NCI-H1417 treated with DMSO at 0.1 percent for 48 hours (cell line): ENCODE data around the gene POLR1B.
A peak's percentile ranks its signal among the peaks of the same experiment; 100 is the strongest.
"Not testable (repeated sequence)": the region's sequence is repeated elsewhere in the genome, so short reads cannot be mapped to it uniquely, and the experiment has no call there.

Experiments used
- DNase-seq: peaks from one replicate; lab custom pipeline; 2025; lab: John Stamatoyannopoulos, UW

Gene POLR1B

DNA sequence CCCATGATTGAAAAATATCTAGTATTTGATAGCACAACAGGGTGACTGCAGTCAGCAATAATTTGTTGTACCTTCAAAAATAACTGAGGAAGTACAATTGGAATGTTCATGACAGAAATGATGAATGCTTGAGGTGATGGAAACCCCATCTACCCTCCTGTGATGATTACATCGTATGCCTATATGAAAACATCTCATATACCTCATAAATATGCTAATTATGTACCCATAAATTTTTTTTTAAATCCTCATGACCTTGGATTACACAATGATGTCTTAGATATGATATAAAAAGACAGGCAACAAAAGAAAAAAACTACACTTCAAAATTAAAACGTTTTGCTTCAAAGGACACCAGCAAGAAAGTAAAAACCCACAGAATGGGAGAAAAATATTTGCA, 1.4 kb upstream of the POLR1B start:
- no peak for DNase-seq

DNA sequence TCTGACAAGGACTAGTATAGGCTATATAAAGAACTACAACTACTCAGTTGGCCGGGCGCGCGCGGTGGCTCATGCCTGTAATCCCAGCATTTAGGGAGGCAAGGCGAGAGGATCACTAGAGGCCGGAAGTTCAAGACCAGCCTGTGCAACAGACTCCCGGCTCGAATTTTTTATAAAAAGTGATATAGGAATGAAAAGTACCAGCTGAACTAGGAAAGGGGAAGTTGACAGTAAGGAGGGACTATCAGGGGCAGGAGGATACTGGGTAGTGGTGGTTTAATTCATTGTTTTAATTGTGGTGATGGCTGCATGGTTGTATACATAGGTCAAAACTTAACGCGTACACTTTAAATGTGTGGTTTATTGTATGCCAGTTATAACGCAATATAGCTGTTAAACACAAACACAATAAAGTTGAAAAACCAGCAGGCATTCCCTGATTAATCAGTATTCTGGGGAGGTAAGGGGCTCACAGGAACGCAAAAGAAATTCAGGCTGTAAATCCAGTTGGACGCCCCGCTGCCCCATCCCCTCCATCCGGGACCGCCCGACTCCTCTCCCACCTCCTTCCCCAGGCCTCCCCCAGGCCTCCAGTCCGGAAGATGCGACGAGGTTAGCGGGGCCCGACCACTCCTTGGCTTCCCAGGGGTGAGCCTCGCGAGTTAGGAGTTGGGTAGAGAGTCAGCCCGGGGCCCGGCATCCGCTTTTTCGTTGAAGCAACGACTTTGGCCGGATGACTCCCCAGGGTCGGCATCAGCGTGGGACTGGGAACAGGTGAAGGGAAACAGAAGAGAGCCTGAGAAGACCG, 746 bp upstream of the POLR1B start:
- no peak for DNase-seq

DNA sequence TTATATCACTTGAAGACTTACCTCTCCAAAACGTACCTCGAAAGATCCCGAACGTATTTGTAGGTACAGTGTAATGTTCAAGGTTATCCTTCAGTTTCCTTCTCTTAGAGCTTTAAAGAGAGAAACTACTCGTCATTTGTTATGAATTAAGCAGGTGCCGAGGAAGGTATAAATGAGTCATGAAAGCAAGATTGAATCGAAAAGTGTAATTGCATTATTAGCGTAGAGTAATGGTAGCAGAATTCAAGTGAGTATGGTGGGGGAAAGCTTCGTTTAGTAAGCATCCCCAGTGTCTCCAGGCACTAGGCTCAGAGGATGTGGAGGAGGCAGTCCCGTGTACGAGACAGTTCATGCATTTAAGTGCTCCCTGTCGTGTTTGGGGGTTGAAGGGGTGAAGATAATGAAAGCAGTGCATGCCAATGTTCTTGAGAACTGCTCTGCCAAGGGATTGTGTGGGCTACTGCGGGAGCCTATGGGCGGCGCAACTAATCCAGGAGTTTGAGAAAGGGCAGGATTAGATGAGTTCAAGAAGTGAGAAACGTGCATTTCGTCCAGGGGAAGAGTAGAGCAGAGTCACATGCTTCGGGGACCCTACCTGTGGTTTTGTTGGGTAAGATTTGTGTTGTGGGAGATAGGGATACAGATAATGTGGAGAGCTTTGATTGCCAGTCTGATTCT, 858 bp downstream of the POLR1B start:
- DNase-seq, result no peak

DNA sequence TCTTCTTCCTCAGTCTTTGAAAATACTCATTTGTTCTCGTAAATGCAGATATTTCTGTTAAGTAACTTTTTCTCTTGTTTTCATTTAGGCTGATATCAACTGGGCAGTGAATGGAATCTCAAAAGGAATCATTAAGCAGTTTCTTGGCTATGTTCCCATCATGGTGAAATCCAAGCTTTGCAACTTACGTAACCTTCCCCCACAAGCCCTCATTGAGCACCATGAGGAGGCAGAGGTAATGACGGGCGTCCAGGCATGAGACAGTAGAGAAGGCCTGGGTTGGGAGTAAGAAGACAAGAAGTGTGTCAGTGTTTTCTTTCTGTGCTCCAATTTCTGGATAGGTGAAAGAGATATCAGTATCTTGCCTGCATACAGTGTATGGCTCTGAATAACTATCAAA, 5.1 kb downstream of the POLR1B start:
- no peak for DNase-seq

DNA sequence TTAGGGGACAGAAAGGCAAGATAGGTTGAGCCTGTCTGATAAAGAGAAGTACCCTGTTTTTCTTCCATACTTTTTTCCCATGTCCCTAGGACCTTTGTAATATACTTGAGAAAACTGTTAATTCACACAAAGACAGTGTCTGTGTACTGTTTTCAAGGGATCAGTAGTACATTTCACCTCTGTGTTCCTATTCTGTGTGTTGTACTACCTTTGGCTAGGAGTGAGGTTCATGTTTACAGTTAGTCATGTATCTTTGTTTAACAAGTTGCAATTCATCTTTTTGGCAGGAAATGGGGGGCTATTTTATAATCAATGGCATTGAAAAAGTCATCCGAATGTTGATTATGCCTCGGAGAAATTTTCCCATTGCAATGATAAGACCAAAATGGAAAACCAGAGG, 6.7 kb downstream of the POLR1B start:
- no peak for DNase-seq

DNA sequence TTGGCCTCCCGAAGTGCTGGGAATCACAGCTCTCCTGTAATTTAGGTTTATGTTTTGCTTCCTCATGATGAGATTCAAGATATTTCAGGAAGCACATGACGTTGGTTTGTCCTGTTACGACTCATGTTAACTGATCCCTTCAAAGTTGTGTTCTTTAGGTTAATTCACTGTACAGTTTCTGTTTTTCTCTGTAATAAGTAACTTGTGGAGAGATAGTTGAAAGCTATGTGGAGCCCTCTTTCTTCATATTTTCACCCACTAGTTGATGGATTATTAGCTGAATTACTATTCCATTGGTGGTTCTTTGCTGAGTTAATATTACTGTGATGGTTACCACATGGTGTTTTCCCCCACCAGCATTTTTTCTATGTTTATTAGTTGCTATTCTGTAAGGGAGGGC, 23.8 kb downstream of the POLR1B start:
- no peak for DNase-seq

DNA sequence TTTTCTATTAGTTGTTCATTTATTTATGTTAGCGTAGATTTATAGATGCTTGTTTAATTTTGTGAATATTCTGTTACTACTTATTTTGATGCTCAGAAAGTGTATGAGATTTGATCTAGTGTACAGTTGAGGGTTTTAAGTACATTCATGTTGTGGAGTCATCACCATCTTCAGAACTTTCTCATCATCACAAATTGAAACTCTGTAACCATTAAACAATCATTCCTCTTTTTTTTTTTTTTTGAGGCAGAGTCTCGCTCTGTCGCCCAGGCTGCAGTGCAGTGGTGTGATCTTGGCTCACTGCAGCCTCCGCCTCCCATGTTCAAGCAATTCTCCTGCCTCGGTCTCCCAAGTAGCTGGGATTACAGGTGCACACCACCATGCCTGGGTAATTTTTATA, 24.2 kb downstream of the POLR1B start:
- DNase-seq, result not testable (repeated sequence)

DNA sequence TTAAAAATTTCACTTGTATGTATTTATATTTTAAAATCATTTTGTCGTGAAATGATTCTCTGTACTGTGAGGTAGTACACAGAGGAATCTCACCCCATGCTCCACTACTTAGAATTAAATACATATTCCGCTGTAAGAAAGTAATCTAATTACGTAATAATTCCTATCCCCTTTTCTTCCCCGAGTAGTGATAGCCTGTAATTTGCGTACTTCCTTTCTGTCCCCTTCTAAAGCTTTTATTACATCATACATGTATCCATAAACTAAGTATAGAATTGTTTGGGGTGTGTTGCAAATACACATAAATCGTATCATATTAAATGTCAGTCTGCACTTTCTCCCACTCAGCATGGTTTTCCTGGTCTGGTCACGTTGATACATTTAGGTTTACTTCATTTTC, 29.7 kb downstream of the POLR1B start:
- no peak for DNase-seq

DNA sequence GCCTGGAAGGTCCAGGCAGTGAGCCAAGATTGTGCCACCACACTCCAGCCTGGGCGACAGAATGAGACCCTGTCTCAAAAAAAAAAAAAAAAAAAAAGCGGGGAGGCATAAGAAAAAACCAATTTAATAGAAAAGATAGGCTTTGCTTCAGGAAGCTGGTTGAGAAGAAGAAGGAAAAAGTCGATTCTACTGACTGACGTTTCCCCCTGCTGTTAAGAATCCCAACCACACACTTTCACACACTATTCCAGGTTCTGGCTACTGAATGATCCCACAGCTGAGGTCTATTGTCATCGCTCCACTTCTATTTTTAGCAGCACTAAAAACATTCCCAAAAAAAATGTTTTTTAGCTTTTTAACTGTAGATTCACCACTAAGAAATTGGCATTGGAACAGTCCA, 35.5 kb downstream of the POLR1B start:
- DNase-seq, result no peak

DNA sequence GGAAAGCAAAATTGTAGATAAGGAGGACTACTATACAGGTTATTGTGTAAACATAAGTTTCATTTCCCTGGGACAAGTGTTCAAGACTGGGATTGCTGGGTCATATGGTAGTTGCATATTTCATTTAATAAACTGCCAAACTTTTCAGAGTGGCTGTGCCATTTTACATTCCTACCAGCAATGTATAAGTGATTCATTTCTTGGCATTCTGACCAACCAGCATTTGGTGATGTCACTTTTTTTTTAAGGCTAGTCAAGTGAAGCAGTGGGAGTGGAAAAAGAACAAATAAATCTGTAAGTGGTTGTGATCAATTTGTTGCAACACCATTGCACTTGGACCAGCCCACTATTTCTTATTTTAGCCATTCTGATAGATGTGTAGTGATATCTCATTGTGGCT, 37.0 kb downstream of the POLR1B start:
- no peak for DNase-seq

DNA sequence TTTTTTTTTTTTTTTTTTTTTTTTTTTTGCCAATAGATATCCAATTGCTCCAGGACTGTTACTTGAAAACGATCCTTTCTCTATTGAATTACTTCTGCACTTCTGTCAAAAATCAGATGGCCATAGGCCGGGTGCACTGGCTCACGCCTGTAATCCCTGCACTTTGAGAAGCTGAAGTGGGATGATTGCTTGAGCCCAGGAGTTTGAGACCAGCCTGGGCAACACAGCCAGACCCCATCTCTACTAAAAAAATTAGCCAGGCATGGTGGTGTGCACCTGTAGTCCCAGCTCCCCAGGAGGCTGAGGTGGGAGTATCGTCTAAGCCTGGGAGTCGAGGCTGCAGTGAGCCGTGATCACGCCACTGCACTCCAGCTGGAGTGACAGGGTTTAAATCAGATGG, 37.8 kb downstream of the POLR1B start:
- DNase-seq, result no peak

DNA sequence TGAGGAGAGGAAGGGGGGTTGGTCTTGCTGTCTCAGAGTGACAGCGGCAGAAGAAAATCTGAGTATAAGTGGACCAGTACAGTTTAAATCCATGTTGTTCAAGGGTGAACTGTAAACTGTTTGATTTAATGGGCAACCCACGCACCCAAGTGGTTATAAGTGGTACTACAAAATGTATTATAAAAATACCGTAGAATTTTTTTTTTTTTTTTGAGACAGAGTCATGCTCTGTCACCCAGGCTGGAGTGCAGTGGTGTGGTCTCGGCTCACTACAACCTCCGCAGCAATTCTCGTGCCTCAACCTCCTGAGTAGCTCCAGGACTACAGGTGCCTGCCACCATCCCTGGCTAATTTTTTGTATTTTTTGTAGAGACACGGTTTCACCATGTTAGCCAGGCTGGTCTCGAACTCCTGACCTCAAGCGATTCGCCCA, 40.1 kb downstream of the POLR1B start:
- DNase-seq, result no peak

DNA sequence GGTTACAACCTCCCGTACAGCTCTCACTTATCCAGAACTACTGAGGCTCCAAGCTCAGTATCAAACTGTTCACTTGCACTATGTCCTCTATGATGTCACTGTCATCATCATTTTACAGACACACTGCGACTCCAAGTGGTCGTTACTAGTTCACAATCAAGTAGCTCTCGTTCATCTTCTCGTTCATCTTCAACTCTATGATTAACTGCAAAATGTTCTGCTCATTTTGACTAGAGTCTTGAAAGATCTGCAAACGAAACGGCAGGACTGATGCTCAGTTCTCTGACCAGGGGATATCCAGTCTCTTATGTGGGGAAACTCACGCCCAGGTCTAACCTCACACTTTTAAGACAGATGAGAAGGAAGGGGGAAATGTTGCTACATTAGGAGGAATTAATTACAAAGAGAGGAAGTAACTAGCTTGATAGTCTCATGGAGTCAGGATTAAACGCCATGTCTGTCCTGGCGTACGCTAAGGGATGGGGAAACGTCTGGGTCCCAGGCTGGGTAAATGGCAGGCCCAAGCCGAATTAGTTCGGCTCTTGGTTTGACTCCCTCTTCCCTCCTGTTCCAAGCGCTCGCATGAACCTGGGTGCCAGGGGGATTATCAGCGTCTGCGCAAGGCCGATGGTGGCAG, 41.4 kb downstream of the POLR1B start:
- DNase-seq, result no peak

DNA sequence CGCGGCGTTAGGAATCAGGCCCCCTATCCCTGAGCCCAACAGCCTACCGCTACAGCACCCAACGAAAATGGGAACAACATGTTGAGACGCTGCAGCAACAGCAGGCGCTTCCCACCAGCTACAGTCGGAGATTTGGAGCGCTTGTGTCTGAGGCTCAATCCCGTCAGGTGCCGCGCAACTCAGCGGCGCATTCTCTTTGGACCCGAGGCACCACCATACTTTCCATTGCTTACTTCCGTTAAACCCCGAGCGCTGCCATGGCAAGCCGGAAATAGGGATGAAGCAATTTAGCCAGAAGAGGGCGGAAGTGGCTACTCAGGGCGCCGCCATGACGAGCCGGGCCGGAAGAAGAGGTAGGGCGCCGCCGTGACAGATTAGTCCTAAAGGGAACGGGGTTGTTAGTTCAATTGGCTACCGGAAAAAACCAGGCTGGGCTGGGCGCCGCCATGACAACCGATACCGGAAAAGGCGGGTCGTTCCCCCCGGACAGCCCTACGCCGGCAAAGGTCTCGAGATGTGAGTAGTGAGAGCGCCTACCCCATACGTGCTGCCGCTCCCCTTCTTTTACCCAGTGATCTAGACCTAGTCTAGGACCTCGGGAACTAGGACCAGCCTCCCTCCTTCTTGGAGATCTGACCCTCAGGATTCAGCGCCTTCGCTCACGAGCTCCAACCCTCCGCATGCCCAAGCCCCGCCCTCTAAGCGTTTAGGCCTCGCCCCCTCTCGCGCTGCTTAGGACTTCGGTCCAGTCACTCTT, 42.0 kb downstream of the POLR1B start, which contains the start of gene CHCHD5:
Gene CHCHD5, plus strand, starts transcription at position 476 of the 757 bp plus-strand sequence. Its CDS starts 39 bp downstream, at position 515.
- DNase-seq, result peak; percentile 85

DNA sequence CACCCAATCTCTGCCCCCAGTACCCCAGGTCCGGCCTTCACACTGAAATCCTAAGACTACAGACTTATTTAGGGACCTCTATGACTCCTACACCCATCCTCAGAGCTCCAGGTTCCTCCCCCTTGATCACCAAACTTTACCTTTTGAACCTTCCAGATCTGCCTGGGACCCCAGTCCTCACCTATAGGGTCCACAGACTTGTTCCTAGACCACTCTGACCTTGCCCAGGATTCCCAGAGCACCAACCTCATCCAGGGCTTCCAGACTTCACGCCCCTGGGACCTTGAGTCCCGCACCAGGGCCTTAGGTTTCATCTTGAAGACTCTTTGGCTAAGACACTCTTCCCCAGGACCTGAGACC, 42.6 kb downstream of the POLR1B start:
- DNase-seq, result no peak

DNA sequence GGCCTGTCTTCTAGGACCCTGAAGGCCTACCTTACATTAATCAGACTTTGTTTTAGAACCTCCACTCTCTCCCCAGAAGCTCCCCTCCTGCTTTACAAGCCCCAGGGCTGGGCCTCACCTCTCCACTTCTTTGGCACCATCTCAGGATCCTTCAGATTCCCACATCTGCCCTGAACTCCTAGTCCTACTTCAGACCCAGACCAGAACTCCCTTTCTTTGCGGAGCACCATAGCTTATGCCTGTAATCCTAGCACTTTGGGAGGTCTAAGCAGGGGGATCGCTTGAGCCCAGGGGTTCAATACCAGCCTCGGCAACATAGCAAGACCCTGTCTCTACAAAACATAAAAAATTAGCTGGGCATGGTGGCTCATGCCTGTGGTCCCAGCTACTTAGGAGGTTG, 43.1 kb downstream of the POLR1B start:
- no peak for DNase-seq

DNA sequence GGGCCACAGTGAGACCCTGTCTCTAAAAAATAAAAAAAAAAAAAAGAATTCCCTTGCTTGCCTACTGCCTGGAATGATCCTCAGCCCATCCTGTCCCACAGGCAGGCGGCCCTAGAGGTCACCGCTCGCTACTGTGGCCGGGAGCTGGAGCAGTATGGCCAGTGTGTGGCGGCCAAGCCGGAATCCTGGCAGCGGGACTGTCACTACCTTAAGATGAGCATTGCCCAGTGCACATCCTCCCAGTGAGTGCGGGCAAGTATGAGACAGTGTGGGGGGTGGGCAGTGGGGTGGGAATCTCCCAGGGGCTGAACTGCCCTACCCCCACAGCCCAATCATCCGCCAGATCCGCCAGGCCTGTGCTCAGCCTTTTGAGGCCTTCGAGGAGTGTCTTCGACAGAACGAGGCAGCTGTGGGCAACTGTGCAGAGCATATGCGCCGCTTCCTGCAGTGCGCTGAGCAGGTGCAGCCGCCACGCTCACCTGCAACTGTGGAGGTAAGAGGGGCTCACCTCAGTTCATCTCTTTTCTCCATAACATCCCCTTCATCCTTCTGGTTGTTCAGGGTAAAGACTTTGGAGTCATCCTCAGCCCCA, 43.7 kb downstream of the POLR1B start:
- no peak for DNase-seq

DNA sequence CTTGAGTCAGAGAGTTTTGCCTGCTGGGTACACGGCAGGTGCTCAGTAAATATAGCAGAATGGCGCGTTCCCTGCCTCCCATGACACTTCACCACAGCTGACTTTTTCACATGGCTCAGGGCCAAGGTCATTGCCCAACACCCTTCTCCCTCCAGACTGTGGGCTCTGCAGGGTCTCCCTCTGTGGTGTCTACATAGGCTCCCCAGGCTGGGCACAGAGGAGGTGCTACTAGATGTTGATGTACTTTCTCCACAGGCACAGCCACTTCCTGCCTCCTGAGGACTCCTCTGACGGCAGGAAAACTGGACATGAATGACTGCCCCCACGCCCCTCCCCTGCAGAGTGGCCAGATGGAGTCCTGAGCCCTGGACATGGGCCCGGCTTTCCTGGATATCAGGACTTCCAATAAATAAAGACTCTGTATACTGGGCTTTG, 46.4 kb downstream of the POLR1B start:
- DNase-seq, result no peak

DNA sequence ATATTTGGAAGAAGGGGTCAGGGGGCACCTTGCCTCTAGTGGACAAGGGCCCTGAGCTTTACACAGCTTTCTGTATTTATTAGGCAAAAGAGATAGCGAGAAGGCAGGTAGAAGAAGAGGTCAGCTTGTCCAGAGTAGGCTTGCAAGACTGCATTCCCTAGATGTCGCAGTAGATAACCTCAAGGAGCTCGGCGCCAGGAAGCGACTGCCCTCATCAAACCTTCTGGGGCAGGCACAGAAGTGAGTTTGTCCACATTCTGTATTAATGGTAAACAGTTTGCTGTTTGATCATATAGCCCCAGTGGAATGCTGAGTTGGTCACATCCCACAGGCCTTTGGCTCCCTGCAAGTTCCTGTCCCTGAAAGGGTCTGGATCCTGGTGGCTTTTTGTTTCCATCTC, 49.1 kb downstream of the POLR1B start:
- DNase-seq, result no peak

DNA sequence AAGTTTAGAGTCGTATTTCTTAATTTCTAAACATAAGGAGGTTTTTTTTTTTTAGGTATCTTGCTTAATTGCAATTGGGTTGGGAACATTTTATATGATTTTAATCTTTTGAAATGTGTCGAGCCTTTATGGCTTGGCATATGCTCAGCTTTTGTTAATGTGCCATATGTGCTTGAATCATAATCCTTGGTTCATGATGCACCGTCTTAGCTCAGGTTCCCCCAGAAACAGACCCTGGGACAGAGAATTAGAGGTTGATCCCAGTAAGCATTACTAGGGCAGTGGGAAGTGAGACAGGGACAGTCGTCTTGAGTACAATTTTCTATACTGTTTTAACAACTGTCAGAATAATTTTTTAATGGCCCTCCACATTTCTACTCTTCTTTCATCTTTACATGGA, 51.5 kb downstream of the POLR1B start:
- DNase-seq, result no peak

DNA sequence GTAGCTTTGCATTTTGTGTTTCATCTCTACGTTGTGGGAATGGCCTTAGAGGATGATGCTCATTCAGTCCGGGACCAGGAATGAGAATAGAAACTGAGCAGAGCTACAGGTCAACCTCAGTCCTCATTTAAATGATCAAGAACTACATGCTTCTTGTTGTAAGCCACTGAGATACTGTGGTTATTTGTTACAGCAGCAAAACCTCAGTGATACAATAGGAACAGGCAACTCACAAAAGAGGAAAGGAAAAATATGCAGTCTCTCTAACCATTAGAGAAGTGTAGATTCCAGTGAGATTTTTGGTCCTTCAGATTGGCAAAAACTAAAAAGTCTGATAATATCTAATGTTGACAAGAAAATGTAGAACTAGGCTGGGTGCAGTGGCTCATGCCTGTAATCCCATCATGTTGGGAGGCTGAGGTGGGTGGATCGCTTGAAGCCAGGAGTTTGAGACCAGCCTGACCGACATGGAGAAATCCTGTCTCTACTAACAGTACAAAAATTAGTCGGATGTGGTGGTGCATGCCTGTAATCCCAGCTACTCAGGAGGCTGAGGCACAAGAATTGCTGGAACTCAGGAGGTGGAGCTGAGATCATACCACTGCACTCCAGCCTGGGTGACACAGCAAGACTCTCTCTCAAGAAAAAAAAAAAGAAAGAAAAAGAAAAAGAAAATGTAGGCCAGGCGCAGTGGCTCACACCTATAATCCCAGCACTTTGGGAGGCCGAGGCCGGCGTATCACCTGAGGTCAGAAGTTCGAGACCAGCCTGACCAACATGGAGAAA, 55.5 kb downstream of the POLR1B start:
- DNase-seq, result no peak
